ENCODE measurements around the gene FOCAD. TPM values are rescaled to one million over a fixed set of nuclear protein-coding genes. Genes with fewer than 3 reads are reported as not detected.

The FOCAD gene
- total and polyA plus RNA-seq, 2 donors: 12.7 to 32.3 TPM

DNA sequence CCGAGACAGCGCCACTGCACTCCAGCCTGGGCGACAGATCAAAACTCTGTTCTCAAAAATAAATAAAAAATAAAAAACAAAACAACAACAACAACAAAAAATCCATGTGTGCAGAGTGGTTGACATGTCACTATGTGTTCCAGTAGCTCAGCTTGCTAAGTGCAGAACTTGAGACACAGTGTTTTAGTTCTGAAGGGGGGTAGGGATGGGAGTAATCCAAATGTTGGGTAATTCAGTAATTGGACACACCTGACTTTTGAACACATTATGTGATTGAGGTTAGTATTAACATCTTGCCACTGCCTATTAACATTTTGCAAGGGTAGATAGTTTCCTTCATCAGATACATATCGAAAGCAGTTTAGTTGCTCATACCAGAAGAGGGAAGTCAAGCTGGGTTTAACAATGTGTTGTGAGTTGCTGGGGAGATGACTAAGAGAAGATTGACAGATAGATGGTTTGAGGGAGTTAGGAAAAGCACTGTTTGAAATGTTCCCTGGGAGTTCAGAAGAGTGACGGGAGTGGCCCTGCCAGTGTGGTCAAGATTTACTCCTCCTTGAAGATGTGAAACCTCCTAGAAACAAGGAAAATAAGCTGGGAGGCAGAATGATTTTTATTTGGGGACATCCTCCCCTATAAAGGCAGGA, 346.5 kb downstream of the FOCAD start:
- peaks cover 0 to 18% of the 10 kb centered on the region in 2 donors for H3K4me1 ChIP-seq (ENCODE audit: control insufficient read depth in 2 of 2, insufficient read depth in 2 of 2, low read length in 2 of 2)
- peak overlapping the region; percentile 56 to 67 for H3K4me3 ChIP-seq (ENCODE audit: low read length in 2 of 2)
- 66% methylated on average over 5 of the region's 5 CpGs for WGBS
- no peaks in the 10 kb centered on the region for H3K27me3 ChIP-seq (ENCODE audit: control insufficient read depth in 2 of 2, insufficient read depth in 1 of 2, low read length in 1 of 2)
- peak overlapping the region; percentile 44 to 89 for H3K27ac ChIP-seq (ENCODE audit: low read depth in 1 of 2, low read length in 1 of 2)
- peaks cover 4 to 7% of the 10 kb centered on the region in 2 donors for H3K36me3 ChIP-seq (ENCODE audit: control insufficient read depth in 2 of 2, insufficient read depth in 2 of 2, low read length in 1 of 2)
- peak in 8 of 9 donors; percentile 8 to 62 (median 26) for DNase-seq (ENCODE audit: low read depth in 6 of 9, low spot score in 9 of 9)
- H3K9me3 ChIP-seq (ENCODE audit: control insufficient read depth in 2 of 2, insufficient read depth in 1 of 2, low read length in 1 of 2): peaks cover 0 to 5% of the 10 kb centered on the region in 2 donors

DNA sequence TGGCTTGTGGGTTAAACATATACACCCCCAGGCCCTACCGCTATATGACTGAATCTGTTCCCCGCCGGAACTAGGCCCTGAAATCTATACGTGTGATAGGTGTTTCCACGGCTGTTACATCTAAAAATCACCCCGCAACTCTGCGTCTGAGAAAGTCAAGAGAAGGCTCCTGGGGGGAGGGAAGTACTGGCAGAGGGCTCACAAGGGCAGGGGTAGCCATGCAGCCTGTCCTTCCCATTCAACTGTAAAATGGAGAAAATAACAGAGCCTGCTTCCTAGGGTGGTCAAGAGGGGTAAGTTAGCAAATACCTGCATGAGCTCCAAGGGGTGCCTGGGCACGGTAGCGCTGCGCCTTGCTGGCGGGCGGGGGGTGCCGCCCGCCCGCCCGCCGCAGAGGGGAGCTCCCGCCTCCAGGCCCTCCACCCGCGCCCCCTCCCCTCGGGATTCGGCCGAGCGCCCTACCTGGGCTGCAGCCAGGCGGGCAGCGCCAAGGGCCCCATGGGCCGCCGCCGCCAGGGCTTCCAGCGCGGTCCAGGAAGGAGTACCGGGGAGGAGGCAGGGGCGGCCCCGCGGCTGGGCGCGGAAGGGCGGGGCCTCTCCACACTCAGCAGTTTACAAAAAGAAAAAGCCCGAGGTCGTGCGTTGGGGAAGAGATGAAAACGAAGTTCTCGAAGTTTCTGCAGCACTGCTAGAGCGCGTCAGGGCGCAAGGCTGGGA, 347.2 kb downstream of the FOCAD start, which contains the start of gene HACD4:
HACD4 (minus strand) TSS at position 550 of the 717 bp plus-strand sequence; CDS start at position 500, 50 bp downstream.
- H3K27ac ChIP-seq (ENCODE audit: low read depth in 1 of 2, low read length in 1 of 2): peak within 1 kb of the TSS; percentile 56 to 89

DNA sequence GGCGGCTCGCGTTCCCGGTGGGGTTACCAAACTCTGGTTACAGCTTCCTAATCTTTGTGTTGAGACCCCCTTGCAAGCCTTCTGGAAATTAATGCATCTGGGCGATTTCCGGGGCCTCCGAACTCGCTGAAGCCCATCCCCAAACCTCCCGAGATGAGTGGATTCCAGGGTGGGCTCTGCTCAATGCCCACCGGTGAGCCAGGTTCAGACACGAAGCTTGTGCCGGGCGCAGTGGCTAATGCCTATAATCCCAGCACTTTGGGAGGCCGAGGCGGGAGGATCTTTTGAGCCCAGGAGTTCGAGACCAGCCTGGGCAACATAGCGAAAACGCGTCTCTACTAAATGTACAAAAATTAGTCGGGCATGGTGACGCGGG, 347.7 kb downstream of the FOCAD start:
- no peak for DNase-seq (ENCODE audit: low read depth in 6 of 9, low spot score in 9 of 9)
- WGBS: 73% methylated on average over 22 of the region's 22 CpGs
- peaks cover 0 to 18% of the 10 kb centered on the region in 2 donors for H3K4me1 ChIP-seq (ENCODE audit: control insufficient read depth in 2 of 2, insufficient read depth in 2 of 2, low read length in 2 of 2)
- H3K9me3 ChIP-seq (ENCODE audit: control insufficient read depth in 2 of 2, insufficient read depth in 1 of 2, low read length in 1 of 2): peaks cover 0 to 5% of the 10 kb centered on the region in 2 donors
- H3K4me3 ChIP-seq (ENCODE audit: low read length in 2 of 2): peak overlapping the region; percentile 56 to 67
- no peaks in the 10 kb centered on the region for H3K27me3 ChIP-seq (ENCODE audit: control insufficient read depth in 2 of 2, insufficient read depth in 1 of 2, low read length in 1 of 2)
- H3K27ac ChIP-seq (ENCODE audit: low read depth in 1 of 2, low read length in 1 of 2): peak overlapping the region; percentile 56 to 89
- no peaks in the 10 kb centered on the region for H3K36me3 ChIP-seq (ENCODE audit: control insufficient read depth in 2 of 2, insufficient read depth in 2 of 2, low read length in 1 of 2)

More for the DNA sequence above, 347.2 kb downstream of the FOCAD start, which contains the start of gene HACD4:
- peaks cover 0 to 18% of the 10 kb centered on the region in 2 donors for H3K4me1 ChIP-seq (ENCODE audit: control insufficient read depth in 2 of 2, insufficient read depth in 2 of 2, low read length in 2 of 2)
- peaks cover 0 to 5% of the 10 kb centered on the region in 2 donors for H3K9me3 ChIP-seq (ENCODE audit: control insufficient read depth in 2 of 2, insufficient read depth in 1 of 2, low read length in 1 of 2)
- WGBS: 2% methylated on average over 46 of the region's 46 CpGs
- peak within 1 kb of the TSS; percentile 56 to 67 for H3K4me3 ChIP-seq (ENCODE audit: low read length in 2 of 2)
- peaks cover under 1 to 2% of the 10 kb centered on the region in 2 donors for H3K36me3 ChIP-seq (ENCODE audit: control insufficient read depth in 2 of 2, insufficient read depth in 2 of 2, low read length in 1 of 2)
- H3K27me3 ChIP-seq (ENCODE audit: control insufficient read depth in 2 of 2, insufficient read depth in 1 of 2, low read length in 1 of 2): no peaks in the 10 kb centered on the region
- DNase-seq (ENCODE audit: low read depth in 6 of 9, low spot score in 9 of 9): peak; percentile 53 to 90 (median 79)

DNA sequence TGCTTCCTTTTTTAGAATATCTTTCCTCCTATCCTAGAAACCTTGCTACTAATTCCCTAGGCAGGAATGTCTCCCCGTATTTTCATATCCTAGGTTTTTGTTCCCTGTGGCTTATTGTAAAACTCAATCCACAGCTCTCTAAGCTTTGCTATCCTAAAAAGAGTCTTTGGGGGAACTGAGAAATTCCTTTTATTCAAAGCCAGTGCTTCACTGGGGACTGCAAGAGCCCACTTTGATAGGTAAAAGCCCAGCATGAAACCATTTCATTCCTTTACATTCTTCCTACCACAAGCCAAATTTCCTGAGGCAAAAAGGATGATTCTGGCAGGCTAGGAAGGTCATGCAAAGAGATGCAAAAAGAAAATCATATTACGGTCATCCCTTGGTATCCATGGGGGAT, 353.2 kb downstream of the FOCAD start:
- H3K36me3 ChIP-seq (ENCODE audit: control insufficient read depth in 2 of 2, insufficient read depth in 2 of 2, low read length in 1 of 2): no peaks in the 10 kb centered on the region
- peaks cover 0 to 4% of the 10 kb centered on the region in 2 donors for H3K4me1 ChIP-seq (ENCODE audit: control insufficient read depth in 2 of 2, insufficient read depth in 2 of 2, low read length in 2 of 2)
- H3K9me3 ChIP-seq (ENCODE audit: control insufficient read depth in 2 of 2, insufficient read depth in 1 of 2, low read length in 1 of 2): no peaks in the 10 kb centered on the region
- no peak overlapping the region for H3K27ac ChIP-seq (ENCODE audit: low read depth in 1 of 2, low read length in 1 of 2)
- H3K27me3 ChIP-seq (ENCODE audit: control insufficient read depth in 2 of 2, insufficient read depth in 1 of 2, low read length in 1 of 2): no peaks in the 10 kb centered on the region
- no peak overlapping the region for H3K4me3 ChIP-seq (ENCODE audit: low read length in 2 of 2)
- WGBS: 97% methylated on average over 2 of the region's 2 CpGs
- no peak for DNase-seq (ENCODE audit: low read depth in 6 of 9, low spot score in 9 of 9)

DNA sequence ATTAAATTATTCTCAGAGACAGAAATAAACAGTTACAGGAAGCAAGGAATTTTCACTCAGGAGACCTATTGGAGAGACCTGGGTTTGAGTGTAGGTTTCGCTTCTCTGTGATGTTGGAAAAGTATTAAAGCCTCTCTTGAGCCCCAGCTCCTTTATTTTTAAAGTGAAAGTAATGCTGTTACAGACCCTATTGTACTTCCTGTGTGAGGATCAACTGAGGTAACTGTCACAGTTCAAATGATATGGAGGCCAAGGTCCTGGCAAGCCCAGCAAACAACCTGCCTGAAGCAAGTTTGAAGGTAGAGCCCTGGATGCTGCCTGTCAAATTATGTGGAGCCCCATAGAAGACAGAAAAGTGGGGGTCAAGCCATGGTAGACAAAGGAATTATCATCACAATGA, 355.2 kb downstream of the FOCAD start:
- Histone ChIP-seq H3K4me1 (ENCODE audit: control insufficient read depth in 2 of 2, insufficient read depth in 2 of 2, low read length in 2 of 2) (peaks cover 0 to 4% of the 10 kb centered on the region in 2 donors), H3K4me3 (ENCODE audit: low read length in 2 of 2) (no peak overlapping the region), H3K36me3 (ENCODE audit: control insufficient read depth in 2 of 2, insufficient read depth in 2 of 2, low read length in 1 of 2) (no peaks in the 10 kb centered on the region), H3K27ac (ENCODE audit: low read depth in 1 of 2, low read length in 1 of 2) (no peak overlapping the region), H3K27me3 (ENCODE audit: control insufficient read depth in 2 of 2, insufficient read depth in 1 of 2, low read length in 1 of 2) (no peaks in the 10 kb centered on the region), H3K9me3 (ENCODE audit: control insufficient read depth in 2 of 2, insufficient read depth in 1 of 2, low read length in 1 of 2) (no peaks in the 10 kb centered on the region)
- DNase-seq (ENCODE audit: low read depth in 6 of 9, low spot score in 9 of 9): peak in 1 of 9 donors; percentile 36
- 88% methylated on average over 1 of the region's 1 CpG for WGBS

DNA sequence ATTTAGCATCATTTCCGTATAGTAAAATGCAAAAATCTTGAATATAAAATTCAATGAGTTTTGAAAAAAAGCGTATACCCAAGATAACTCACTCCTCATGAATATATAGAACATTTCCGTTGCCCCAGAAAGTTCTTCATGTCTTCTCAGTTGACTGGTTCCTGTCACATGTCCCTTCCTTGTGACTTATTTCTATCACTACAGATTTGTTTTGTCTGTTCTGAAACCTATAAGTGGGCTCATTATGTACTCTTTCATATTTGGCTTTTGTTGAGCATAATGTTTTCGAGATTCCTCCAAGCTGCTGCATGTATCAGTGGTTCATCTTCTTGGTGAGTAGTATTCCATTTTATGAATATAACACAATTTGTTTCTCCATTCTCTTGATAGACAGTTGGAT, 358.4 kb downstream of the FOCAD start:
- Histone ChIP-seq H3K4me3 (ENCODE audit: low read length in 2 of 2) (no peak overlapping the region), H3K27me3 (ENCODE audit: control insufficient read depth in 2 of 2, insufficient read depth in 1 of 2, low read length in 1 of 2) (no peaks in the 10 kb centered on the region), H3K4me1 (ENCODE audit: control insufficient read depth in 2 of 2, insufficient read depth in 2 of 2, low read length in 2 of 2) (peaks cover 0 to 7% of the 10 kb centered on the region in 2 donors), H3K27ac (ENCODE audit: low read depth in 1 of 2, low read length in 1 of 2) (no peak overlapping the region), H3K36me3 (ENCODE audit: control insufficient read depth in 2 of 2, insufficient read depth in 2 of 2, low read length in 1 of 2) (no peaks in the 10 kb centered on the region), H3K9me3 (ENCODE audit: control insufficient read depth in 2 of 2, insufficient read depth in 1 of 2, low read length in 1 of 2) (no peaks in the 10 kb centered on the region)
- DNase-seq (ENCODE audit: low read depth in 6 of 9, low spot score in 9 of 9): no peak
- WGBS: 97% methylated on average over 4 of the region's 4 CpGs

DNA sequence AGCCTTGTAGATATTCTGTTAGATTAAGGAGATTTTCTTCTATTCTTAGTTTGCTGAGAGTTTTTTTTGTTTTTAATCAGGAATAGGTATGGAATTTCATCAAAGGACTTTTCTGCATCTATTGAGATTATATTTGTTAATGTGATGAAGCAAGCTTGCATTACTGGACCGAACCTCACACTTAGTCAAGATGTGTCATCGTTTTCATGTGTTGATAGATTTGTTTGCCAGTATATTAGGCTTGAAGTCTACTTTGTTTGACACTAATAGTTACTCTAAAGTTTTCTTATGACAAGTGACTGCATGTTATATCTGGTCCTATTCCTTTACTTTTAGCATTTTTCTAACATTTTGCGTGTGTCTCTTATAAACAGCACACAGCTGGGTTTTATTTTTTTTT, 359.8 kb downstream of the FOCAD start:
- Histone ChIP-seq H3K4me1 (ENCODE audit: control insufficient read depth in 2 of 2, insufficient read depth in 2 of 2, low read length in 2 of 2) (peaks cover 0 to 11% of the 10 kb centered on the region in 2 donors), H3K36me3 (ENCODE audit: control insufficient read depth in 2 of 2, insufficient read depth in 2 of 2, low read length in 1 of 2) (no peaks in the 10 kb centered on the region), H3K27ac (ENCODE audit: low read depth in 1 of 2, low read length in 1 of 2) (no peak overlapping the region), H3K4me3 (ENCODE audit: low read length in 2 of 2) (no peak overlapping the region), H3K9me3 (ENCODE audit: control insufficient read depth in 2 of 2, insufficient read depth in 1 of 2, low read length in 1 of 2) (no peaks in the 10 kb centered on the region), H3K27me3 (ENCODE audit: control insufficient read depth in 2 of 2, insufficient read depth in 1 of 2, low read length in 1 of 2) (no peaks in the 10 kb centered on the region)
- no peak for DNase-seq (ENCODE audit: low read depth in 6 of 9, low spot score in 9 of 9)
- 76% methylated on average over 3 of the region's 3 CpGs for WGBS

All from thymus (tissue), 11 donors.